GM21786 (cell line): ENCODE data around the gene TRIO.

ENCODE experiments used
- ATAC-seq: cut with Tn5 transposase; IDR thresholded peaks from one replicate; pipeline ENCODE4 v1.9.1; 2021; ENCODE audit not compliant: unreplicated experiment

TRIO gene

DNA sequence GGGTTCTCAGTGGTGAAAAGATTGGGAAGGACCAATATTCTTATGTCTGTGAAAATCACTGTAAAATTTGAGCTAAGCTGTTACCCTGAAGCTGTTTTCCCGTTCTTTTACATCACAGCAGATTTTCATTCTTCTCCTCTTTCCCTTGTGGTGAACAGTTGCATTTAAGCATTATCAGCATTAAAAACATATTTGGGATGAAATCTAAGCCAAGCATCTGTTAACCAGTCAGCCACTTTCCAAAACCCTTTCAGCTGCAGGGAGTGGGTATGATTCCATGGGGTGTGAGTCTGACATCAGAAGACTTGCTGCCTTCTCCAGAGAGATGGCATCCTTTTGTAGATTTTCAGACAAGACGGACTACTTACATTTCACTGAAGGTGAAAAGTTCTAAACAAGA lies 97.2 kb downstream of the TRIO start:
- no peak for ATAC-seq

DNA sequence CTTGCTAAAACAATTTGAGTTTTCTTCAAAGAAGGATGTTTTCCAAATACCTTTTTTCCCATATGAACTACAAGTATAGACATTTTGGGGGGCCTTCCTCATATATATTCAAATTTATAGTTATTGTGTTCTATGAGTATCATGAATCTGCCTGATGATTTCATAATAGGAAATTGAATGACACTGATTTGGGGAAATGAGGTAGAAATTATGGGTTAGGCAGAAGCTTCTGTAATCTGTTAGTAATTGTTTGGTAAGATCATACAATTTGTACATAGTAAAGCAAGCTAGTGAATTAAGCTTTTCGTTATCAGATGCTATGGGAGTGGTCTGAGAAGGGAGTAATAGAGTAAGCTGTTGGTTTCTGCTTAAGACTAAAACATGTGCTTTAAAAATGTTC lies 98.0 kb downstream of the TRIO start:
- ATAC-seq, result no peak

DNA sequence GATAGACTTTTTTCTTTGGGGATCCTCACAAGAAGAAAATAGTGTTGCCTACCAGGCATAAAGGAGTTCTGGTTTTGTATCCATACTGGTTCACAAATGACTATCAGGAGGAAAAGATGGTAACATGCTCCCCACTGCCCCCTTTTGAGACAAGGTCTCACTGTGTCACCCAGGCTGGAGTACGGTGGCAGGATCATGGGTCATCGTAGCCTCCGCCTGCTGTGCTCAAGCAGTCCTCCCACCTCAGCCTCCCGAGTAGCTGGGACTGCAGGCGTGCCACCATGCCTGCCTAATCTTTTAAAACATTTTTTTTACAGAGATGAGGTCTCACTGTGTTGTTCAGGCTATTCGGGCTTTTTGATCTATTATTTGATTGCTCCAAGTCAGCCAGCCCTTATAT lies 99.3 kb downstream of the TRIO start:
- ATAC-seq, result no peak

DNA sequence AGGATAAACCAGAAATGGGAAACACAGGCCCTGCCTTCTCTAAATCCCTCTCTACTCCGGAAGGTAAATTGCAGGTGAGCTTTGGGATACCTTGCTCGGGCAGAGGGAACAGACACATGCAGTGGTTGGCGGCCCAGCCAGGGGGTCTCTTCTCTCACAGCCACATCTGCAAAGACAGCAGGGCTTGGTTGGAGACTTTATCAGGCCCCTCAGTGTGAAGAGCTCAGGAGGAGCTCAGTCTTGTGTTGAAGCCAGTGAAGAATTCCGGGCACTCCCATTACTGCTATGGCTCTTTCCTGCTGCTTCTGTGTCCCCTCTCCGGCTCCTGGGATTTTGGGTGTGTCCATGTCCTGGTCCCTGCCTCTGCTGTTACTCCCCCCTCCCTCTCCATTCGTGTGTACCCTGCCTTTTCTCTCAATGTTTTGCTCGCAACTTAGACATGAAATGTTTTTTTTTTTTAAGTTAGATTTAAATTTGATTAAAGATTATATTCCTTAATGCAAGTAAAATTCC lies 99.8 kb downstream of the TRIO start:
- ATAC-seq, result no peak

DNA sequence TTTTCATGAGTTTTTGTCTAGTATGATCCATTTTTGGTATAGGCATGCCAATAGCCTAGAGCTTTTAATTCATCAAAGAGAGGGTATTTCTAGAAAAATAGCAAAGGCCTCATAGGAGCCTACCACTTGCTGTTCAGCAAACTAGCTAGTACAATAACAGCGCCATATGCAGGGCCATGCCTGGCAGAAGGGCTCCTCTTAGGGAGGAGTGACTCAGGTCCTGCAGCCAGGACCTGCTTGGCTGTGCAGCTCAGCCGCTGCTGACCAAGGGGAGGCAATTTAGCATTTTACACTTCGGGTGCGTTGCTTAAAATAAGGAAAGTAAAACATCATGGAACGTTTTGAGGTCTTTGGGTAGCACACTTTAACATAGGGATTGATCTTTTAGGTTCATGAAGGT lies 100.6 kb downstream of the TRIO start:
- no peak for ATAC-seq

DNA sequence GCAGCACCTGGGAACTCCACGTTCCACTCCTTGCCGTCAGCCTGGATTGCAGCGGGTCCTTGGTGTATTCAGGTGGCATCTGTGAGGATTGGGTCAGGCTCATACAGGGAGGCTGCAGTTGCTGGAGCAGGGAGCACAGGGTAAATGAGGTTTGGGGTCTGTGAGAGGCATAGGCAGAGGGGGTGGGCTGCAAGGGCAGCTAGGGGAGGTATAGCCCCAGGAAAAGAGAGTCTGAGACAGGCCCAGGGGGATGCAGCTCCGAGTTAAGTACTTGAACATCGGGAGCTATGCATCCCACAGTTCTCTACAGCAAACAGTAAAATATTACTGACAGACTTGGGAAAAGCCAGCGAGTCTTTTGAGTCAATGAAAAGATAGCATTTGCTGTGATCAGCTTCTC lies 101.6 kb downstream of the TRIO start:
- ATAC-seq, result no peak

DNA sequence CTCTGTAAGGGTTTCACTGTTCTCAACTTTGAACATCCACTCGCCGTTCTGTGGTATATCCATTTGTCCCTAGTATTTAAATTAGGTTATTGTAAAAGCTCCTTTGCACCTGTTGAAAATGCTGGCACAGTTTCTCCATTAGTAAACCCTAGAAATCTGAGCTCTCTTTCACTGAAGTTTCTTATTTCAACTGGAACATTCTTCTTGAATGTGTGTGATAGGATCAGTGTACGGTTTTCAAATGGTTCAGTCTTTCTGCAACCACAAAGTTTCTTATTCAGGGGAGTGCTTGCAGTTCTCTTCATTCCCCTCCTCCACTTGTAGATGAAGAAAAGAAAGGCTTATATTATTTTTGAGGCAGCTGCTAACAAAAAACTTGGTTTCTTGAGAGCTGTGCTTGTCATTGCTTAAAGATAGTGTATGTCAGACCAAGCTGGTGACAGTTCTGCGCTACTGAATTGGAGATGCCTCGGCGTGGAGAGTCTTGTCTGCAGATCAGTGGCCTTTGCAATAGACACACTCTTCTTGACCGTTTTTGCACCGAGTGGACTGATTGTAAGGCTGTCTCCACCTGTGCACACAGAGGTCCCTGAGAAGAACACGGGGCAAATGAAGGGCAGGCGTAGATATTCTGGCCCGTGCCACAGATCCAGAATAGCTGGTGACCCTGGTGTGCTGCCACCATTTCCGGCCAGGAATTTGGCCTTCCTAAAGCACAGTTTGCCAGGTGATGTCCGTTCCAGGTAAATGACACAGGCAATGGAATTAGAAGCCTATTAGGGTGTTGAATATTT lies 102.2 kb downstream of the TRIO start:
- no peak for ATAC-seq

DNA sequence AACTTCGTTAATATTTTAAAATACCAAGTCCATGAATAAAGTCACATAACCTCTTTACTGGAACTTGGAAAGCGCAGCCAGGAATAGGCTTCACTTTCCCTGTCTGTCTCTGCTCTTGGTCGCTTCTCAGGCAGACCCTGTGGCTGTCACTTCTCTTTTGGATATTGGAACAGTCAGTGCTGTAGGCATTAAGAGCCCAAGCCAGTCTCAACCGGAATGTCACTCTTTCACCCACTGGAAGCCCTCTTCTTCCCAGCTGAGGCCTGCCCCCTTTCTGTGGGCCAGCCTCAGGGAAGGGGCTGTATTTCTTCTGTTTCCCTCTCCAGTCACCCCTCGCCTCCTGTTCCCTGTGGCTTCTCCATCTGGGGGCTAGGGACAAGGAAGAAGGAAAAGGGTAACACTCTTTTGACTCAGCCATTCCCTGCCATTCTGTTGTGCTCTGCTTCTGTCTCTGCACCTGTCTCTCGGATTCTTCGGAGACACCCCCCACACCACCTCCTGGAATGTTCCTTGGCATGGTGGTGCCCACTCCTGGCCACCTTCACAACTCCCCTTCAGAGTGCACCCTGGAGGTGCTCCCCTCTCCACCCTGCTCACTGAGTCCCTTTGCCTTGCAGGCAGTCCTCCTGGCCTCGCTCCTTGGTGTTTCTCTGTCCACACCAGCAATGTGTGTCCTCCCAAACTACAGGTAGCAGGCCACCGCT lies 103.4 kb downstream of the TRIO start:
- ATAC-seq, result no peak

DNA sequence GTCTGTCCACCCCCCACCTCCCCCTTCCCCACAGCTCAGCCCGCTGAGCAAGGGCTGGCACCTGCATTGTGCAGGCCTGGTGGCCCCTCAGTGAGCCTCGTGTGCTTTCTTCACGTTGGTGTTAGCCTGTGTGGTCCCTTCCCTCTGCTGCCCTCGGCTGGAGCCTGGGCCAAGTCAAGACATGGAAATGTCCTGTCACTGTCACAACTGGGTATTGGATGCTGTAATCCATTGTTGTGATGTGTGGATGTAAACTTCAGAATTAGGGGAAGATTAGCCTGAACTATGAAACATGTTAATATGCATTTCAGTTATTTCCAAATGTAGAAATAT lies 103.9 kb downstream of the TRIO start:
- no peak for ATAC-seq

DNA sequence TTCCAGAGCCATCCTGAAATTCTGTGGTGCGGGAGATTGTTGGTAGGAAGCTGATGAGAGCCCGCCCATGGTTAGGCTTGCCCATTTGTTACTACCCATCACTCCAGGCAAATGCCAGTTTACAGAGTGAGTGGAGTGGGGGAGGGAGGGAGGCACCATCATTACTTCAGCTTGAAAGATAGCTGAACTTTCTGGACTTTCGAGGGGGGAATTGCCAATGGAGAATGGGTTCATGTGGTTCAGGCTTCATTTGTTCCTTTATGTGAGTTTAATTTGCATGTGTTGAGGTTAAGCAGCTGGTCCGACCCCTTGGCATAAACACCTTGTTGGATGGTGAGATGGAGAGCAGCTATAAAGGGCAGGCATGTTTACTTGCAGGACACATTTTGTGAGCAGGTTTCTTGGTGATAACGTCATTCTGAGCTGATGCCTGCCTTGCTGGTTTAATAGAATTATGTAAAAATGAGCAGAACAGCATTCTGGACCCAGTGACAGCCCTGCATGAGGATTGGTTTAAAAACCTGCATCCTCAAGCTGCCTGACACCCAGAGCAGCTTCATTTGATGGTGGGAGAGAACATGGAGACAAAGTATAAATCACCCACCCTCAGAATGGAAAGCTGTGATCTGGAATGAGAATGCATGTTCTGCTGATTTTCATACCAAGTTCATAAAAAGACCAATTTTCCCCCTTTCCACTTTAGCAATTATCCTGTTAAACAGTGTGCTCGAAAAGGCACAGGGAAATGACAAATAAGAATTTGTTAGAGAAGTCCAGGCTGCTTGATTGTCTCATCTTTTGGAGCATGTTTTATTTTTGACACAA lies 106.3 kb downstream of the TRIO start:
- no peak for ATAC-seq

DNA sequence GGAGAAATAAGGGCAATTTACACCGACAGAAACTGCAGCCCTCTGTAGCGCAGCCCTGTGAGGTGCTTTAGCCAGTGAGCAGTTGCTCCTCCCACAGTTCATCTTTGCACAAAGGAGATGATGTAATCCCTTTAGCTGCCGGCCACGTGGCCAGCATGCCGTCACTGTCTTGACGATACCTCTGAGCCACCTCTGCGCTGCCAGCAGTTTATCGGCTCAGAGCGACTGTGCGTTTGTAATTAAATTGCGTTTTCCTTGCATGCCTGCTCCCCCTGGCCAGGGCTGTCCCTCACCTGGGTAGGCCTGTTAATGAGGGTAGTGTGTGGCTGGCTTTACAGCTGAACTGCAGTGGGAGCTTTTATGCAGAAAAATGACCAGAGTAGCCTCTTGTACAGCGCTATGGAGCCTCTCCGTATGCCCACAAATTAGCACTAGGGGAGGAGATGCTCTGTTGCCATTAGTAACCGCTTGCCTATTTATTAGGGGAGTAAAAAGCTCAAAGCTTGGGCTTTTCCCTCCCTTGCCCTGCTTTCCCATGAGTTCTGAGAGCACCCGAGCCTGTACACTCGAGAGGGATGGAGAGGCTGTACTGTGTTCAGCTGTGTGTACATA lies 107.0 kb downstream of the TRIO start:
- no peak for ATAC-seq

DNA sequence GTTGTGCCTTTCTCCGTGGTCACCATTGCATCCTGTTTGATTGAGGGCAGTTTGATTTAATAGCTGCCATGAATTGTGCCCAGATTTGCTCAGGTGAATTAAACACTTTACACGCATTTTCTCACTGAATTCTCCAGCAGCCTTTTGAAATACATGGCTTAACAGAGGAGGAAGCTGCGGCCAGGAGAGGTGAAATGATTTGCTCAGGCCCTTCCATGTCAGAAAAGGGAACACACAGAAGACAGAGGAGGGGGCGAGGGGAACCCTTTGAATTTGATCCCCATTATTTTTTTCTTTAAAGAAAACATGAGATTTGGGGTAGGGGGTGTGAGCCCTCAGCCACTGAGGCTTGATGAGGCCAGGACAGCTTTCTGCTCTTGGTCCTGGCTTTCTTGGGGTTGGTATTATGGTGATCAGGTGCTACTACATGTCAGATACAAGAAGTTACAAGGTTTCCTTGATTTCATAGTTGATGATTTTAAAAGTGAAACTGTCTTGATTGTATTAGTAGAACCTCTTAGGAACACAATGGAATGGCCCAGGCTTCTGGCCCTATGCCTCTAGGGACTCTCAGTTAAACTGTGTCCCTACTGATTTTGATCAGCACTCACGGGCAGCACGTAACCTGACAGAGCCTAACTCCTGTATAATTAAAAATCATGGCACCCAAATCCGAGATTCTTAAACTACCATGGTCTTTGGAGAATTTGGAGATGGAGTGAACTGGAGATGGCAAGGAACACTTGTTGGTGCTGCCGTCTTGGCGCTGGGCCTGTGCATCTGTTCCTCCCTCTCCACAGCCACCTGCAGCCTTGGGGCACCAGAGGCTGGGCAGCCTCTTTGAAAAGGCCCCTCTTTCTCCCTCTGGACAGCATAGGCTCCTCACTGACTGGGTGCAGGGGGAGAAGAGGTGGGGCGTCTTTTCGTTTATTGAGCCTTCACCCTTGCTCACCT lies 107.9 kb downstream of the TRIO start:
- peak; percentile 44 for ATAC-seq

DNA sequence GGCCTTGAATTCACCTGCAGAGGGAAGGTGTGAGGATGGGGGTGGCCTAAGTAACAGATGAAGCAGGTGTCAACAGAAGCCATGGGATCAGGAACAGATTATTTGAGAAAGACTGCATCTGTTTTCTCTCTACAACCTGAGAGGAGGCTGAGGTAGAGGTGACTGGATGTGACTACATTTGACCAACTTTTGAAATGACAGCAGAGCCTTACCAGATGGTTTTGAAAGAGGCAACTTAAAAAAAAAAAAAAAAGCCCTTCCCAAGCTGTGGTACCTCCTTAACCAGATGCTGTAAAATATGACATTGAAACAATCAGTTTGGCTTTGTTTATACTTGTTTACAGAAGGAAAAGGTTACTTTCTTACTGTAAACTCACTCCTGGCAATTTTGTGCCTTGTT lies 108.6 kb downstream of the TRIO start:
- peak; percentile 39 for ATAC-seq

DNA sequence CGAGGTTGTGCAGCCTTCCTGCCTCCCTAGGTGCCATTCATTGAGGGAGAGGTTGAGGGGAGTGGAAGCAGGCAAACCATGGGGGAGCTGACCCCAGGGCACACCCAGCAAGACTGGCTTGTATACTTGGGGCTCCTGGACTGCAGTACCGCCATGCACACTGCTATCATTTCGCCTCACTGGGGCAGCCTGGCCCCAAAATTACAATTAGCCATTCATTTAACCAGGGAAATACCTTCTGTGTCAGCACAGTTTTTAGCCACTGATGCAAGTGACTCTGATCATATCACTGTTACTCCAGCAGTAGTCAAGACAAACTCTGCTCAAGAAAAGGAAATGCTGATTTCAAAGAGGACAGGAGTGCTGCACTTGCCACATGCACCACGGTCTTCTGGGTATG lies 109.7 kb downstream of the TRIO start:
- ATAC-seq, result no peak

DNA sequence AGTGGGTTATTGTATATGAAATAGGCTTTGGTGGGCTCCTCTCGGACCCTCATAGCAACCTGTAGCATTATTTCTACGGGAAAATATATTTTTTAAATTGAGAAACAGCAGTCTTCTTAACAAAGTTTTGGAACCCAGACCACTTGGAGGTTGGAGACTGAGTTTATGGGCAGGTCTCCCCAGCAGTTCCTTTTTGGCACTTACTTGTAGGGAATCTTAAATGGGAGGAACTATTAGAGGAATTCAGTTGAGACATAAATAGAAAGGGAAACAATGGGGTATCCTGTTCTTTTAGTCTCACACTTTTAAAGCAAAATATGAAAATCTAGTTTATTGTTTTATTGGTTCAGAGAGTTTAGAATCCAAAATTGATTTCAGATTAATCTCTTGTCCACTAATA lies 111.5 kb downstream of the TRIO start:
- no peak for ATAC-seq

DNA sequence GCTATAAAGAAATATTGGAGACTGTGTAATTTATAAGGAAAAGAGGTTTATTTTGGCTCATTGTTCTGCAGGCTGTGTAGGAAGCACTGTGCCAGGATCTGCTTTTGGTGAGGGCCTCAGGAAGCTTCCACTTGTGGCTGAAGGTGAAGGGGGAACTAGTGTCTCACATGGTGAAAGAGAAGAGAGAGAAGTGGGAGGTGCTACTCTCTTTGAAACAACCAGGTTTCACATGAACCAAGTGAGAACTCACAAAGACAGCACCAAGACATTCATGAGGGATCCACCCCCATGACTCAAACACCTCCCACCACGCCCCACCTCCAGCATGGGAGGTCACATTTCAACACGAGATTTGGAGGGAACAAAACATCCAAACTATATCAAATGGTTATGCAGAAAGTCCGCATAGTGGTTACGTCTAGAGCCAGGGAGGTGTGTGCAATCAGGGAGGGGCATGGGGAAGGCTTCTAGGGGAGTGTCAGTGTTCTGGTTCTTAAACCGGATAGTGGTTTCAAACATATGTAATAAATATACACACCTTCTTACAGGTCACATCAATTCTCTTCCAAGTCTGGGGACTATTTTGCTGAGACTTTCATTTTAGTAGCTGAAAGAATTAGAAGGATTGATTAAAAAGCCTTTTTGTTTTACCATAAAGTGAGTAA lies 113.0 kb downstream of the TRIO start:
- no peak for ATAC-seq

DNA sequence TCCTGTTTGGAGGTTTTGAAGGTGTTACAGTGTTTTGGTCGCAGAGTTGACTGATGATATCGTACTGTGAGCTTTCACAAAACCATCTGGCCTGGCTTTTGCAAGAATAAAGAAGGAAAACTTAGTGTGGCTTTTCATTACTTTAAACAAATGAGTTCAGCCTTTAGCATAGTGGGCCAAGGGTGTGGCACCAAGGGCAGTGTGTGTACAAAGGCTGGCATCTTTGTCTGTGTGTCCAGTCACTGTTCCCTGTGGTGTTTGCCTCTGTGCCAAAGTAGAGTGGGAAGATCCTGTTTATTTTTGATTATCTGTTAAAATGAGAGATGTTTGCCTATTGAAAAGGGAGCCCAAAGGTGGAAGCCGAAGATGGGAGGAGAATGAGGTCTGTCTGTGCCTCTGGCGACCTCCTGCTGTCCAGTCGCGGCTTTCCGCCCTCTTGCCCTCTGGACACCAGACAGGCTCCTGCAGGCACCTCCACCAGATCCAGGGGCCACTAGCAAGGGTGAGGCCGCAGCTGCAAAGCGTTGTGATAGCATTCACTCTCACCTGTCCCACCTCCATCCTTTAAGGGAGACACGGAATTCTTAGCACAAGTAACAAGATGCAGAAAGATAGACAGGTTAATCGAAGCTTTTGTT lies 113.7 kb downstream of the TRIO start:
- ATAC-seq, result no peak

DNA sequence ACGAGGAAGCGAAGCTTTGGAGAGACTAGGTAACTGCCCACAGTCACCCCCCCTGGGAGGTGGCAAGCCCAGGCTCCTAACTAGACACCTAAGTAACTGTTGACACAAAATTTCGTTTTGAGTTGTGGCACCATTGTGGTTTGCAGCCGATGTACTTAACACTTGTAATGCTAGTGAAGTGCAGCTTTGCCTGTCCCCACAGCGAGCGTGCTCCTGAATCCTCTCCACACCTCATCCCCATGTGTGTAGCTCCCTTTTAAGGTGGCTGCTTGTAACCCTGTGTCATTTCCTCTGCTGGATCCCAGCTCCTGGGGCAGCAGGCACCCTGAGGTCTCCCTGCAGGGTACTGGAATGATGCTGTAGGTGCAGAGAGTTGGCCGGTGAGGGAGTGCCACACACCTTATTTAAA lies 114.9 kb downstream of the TRIO start:
- peak; percentile 66 for ATAC-seq

DNA sequence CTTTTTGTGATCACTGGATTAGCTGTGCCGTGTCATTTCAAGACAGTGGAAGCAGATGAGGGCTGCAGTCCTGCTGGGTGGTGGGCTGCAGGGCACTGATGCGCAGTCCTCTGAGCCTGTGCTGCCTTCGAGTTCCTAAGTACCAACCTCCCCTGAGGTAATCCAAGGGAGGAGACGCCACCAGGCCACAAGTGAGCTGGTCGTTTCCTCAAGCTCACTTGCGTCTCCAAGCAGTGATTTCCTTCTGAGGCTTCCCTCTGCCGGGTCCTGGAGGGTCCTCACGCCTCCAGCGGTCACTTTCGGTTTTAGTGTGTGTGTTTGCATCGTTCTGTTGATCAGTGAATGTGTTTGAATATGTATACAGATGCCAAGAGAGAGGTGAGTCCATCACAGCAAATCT lies 115.7 kb downstream of the TRIO start:
- ATAC-seq, result peak; percentile 40
